Suprapubic skin (tissue), 4 donors: Measurements from ENCODE around the gene CNPY3. TPM values are rescaled to one million over a fixed set of nuclear protein-coding genes. Genes with fewer than 3 reads are reported as not detected.
"Not testable (repeated sequence)": the region's sequence is repeated elsewhere in the genome, so short reads cannot be mapped to it uniquely, and the experiment has no call there.

ENCODE experiments used
- DNase-seq, 2 donors: peaks; one replicate each; pipeline ENCODE4 v3.0.0-alpha.2; 2019; ENCODE audit warnings: low spot score in 2 of 2
- H3K27ac ChIP-seq: fragments of 200-600 bp; sonication (generic); one replicate; pipeline ENCODE4 v1.5.1; 2019
- H3K27me3 ChIP-seq: fragments of 200-600 bp; sonication (generic); one replicate; pipeline ENCODE4 v1.5.1; 2019
- H3K36me3 ChIP-seq: fragments of 200-600 bp; sonication (generic); one replicate; pipeline ENCODE4 v1.5.1; 2019
- H3K4me1 ChIP-seq: fragments of 200-600 bp; sonication (generic); one replicate; pipeline ENCODE4 v1.5.1; 2019
- H3K4me3 ChIP-seq: fragments of 200-600 bp; sonication (generic); one replicate; pipeline ENCODE4 v1.5.1; 2019; ENCODE audit warnings: mild to moderate bottlenecking
- H3K9me3 ChIP-seq: fragments of 200-600 bp; sonication (generic); one replicate; pipeline ENCODE4 v1.5.1; 2019
- CTCF ChIP-seq, 2 donors: fragments of 200-600 bp in 1 of 2; fragments of 450-650 bp in 1 of 2; sonication (generic) in 1 of 2; IDR thresholded peaks; one replicate each; pipeline ENCODE4 v1.5.1; 2016 to 2019; ENCODE audit warnings: antibody characterized with exemption in 2 of 2, mild to moderate bottlenecking in 1 of 2, moderate library complexity in 1 of 2
- EP300 ChIP-seq: sonication (generic); formaldehyde crosslinking; IDR thresholded peaks from one replicate; pipeline ENCODE4 v1.6.1; 2017; ENCODE audit warnings: antibody characterized with exemption
- POLR2A ChIP-seq, 2 donors: fragments of 450-650 bp; IDR thresholded peaks; one replicate each; pipeline ENCODE4 v1.6.1; 2017; ENCODE audit warnings: antibody characterized with exemption in 2 of 2, mild to moderate bottlenecking in 2 of 2, moderate library complexity in 2 of 2
- POLR2AphosphoS5 ChIP-seq, 3 donors: sonication (generic); formaldehyde crosslinking; IDR thresholded peaks; one replicate each; pipeline ENCODE4 v1.6.1; 2017; ENCODE audit warnings: antibody characterized with exemption in 3 of 3
- WGBS: methylation state at CpG from one replicate; pipeline ENCODE4 v1.1.5; 2018; 5-methylcytosine and 5-hydroxymethylcytosine counted together
- total RNA-seq, 4 donors: library from RNA; depleted of rRNA; stranded (reverse); fragments of >200 nt; gene quantifications; one replicate each; pipeline ENCODE4 v1.1.0, GENCODE V29; 2016

CNPY3 gene
- total RNA-seq, 4 donors from 2014 or later = 19.0 to 26.4 (median 23.2) TPM

- no peak for DNase-seq
- Histone ChIP-seq H3K4me3 (no peak overlapping the region), H3K36me3 (no peaks in the 10 kb centered on the region), H3K9me3 (no peaks in the 10 kb centered on the region), H3K27me3 (no peaks in the 10 kb centered on the region), H3K4me1 (peaks cover 14% of the 10 kb centered on the region), H3K27ac (no peak overlapping the region)
- WGBS = 49% methylated on average over 8 of the region's 8 CpGs
- TF ChIP-seq EP300 (no peak), CTCF (IDR thresholded peaks at IDR 0.05) (no peak), POLR2AphosphoS5 (IDR thresholded peaks at IDR 0.05) (no peak), POLR2A (IDR thresholded peaks at IDR 0.05) (no peak)
These were observed 29.4 kb upstream of the CNPY3 start for GRCh38 chr6:42899871-42900270.

GRCh38 chr6:42901538-42901957, 27.7 kb upstream of the CNPY3 start:
- Histone ChIP-seq H3K4me1 (peaks cover 14% of the 10 kb centered on the region), H3K27me3 (no peaks in the 10 kb centered on the region), H3K27ac (no peak overlapping the region), H3K36me3 (no peaks in the 10 kb centered on the region), H3K9me3 (no peaks in the 10 kb centered on the region), H3K4me3 (no peak overlapping the region)
- WGBS = 4% methylated on average over 11 of the region's 11 CpGs
- peak in 1 of 2 donors; percentile 87 for DNase-seq
- TF ChIP-seq CTCF (IDR thresholded peaks at IDR 0.05) (peak; percentile 80 to 89), POLR2AphosphoS5 (IDR thresholded peaks at IDR 0.05) (peak in 2 of 3 donors; percentile 19 to 20), POLR2A (IDR thresholded peaks at IDR 0.05) (no peak)

GRCh38 chr6:42902429-42903263, 26.6 kb upstream of the CNPY3 start:
- DNase-seq, H3K27ac ChIP-seq, H3K9me3 ChIP-seq, H3K36me3 ChIP-seq, H3K27me3 ChIP-seq, H3K4me3 ChIP-seq: not testable (repeated sequence)
- peaks cover 14% of the 10 kb centered on the region for H3K4me1 ChIP-seq
- 83% methylated on average over 22 of the region's 22 CpGs for WGBS

- WGBS = 98% methylated on average over 10 of the region's 10 CpGs
- no peaks in the 10 kb centered on the region for H3K9me3 ChIP-seq
- no peak overlapping the region for H3K4me3 ChIP-seq
- H3K36me3 ChIP-seq = no peaks in the 10 kb centered on the region
- H3K27ac ChIP-seq = no peak overlapping the region
- peaks cover 5% of the 10 kb centered on the region for H3K4me1 ChIP-seq
- no peak for DNase-seq
- no peak for TF ChIP-seq POLR2A (IDR thresholded peaks at IDR 0.05)
- no peak for TF ChIP-seq POLR2AphosphoS5 (IDR thresholded peaks at IDR 0.05)
- no peak for TF ChIP-seq CTCF (IDR thresholded peaks at IDR 0.05)
- TF ChIP-seq EP300 = no peak
- no peaks in the 10 kb centered on the region for H3K27me3 ChIP-seq
These were observed 24.8 kb upstream of the CNPY3 start for GRCh38 chr6:42904467-42904866.

- DNase-seq = no peak
These were observed 21.9 kb upstream of the CNPY3 start for GRCh38 chr6:42907336-42907735.

More at GRCh38 chr6:42907336-42907735, 21.9 kb upstream of the CNPY3 start:
- WGBS = 85% methylated on average over 4 of the region's 5 CpGs
- H3K4me1 ChIP-seq = peaks cover 7% of the 10 kb centered on the region
- H3K27ac ChIP-seq = no peak overlapping the region
- peaks cover 13% of the 10 kb centered on the region for H3K27me3 ChIP-seq
- H3K36me3 ChIP-seq = no peaks in the 10 kb centered on the region
- no peak overlapping the region for H3K4me3 ChIP-seq
- H3K9me3 ChIP-seq = no peaks in the 10 kb centered on the region
- TF ChIP-seq POLR2AphosphoS5 (IDR thresholded peaks at IDR 0.05) = no peak
- TF ChIP-seq POLR2A (IDR thresholded peaks at IDR 0.05) = no peak
- no peak for TF ChIP-seq CTCF (IDR thresholded peaks at IDR 0.05)
- no peak for TF ChIP-seq EP300
